ENCODE data around the gene MANF.

GRCh38 chr3:51337666-51338065 lies 47.4 kb upstream of the MANF start:
- TF ChIP-seq CTCF (conservative IDR thresholded peaks at IDR 0.05; ENCODE audit: low read depth, low read length) (no peak), EZH2 (IDR thresholded peaks at IDR 0.05; ENCODE audit: borderline replicate concordance, low read depth, low read length, poor library complexity, severe bottlenecking) (no peak)

Measured in A673 (cell line).